Measurements from ENCODE around the gene HAAO. TPM values are rescaled to one million over a fixed set of nuclear protein-coding genes. Genes with fewer than 3 reads are reported as not detected.

The HAAO gene
- total and polyA plus RNA-seq, 2 of the 13 experiments (the other 11 are each of a cell fraction or from before 2014, with no cell fraction given): 36.1 to 42.7 TPM

GRCh38 chr2:42770288-42771131 lies 21.9 kb downstream of the HAAO start (continued):
- TF ChIP-seq MBNL3 (CRISPR knock-in tag; conservative IDR thresholded peaks at IDR 0.05) (no peak), ZNF180 (CRISPR knock-in tag; IDR thresholded peaks at IDR 0.05; ENCODE audit: borderline replicate concordance, low read depth) (no peak), ZNF605 (CRISPR knock-in tag; IDR thresholded peaks at IDR 0.05) (peak; percentile 45; the same call in 1 of the 2 replicates), GABPA (IDR thresholded peaks at IDR 0.05; ENCODE audit: low read depth, low read length) (no peak), GABPA (CRISPR knock-in tag; IDR thresholded peaks at IDR 0.05; ENCODE audit: low read depth) (no peak), DMAP1 (CRISPR knock-in tag; IDR thresholded peaks at IDR 0.05) (no peak), ATAD3A (CRISPR knock-in tag; IDR thresholded peaks at IDR 0.05) (no peak), ZFP41 (CRISPR knock-in tag; IDR thresholded peaks at IDR 0.05; ENCODE audit: borderline replicate concordance) (no peak), MTF1 (CRISPR knock-in tag; IDR thresholded peaks at IDR 0.05) (no peak), ZNF20 (CRISPR knock-in tag; IDR thresholded peaks at IDR 0.05) (no peak), STAG1 (CRISPR knock-in tag; IDR thresholded peaks at IDR 0.05) (peak; percentile 81), ZBTB4 (CRISPR knock-in tag; IDR thresholded peaks at IDR 0.05; ENCODE audit: borderline replicate concordance) (0 out of 2 replicates have a peak, but pooled peaks have one; percentile 40), POLR2A (IDR thresholded peaks at IDR 0.05; ENCODE audit: insufficient read depth in 1 of 2, low read depth in 2 of 2, low read length in 2 of 2) (peak in 1 of 2 experiments; percentile 18; a peak in 1 of 4 replicates), HOXA3 (CRISPR knock-in tag; IDR thresholded peaks at IDR 0.05) (no peak), ZNF512 (CRISPR knock-in tag; IDR thresholded peaks at IDR 0.05) (no peak), PAXIP1 (CRISPR knock-in tag; conservative IDR thresholded peaks at IDR 0.05) (no peak), ARNT2 (CRISPR knock-in tag; IDR thresholded peaks at IDR 0.05; ENCODE audit: low read depth) (no peak), SMC3 (IDR thresholded peaks at IDR 0.05; ENCODE audit: low read length) (peak; percentile 53; the same call in 1 of the 2 replicates)
- TF ChIP-seq, protein P1, sequence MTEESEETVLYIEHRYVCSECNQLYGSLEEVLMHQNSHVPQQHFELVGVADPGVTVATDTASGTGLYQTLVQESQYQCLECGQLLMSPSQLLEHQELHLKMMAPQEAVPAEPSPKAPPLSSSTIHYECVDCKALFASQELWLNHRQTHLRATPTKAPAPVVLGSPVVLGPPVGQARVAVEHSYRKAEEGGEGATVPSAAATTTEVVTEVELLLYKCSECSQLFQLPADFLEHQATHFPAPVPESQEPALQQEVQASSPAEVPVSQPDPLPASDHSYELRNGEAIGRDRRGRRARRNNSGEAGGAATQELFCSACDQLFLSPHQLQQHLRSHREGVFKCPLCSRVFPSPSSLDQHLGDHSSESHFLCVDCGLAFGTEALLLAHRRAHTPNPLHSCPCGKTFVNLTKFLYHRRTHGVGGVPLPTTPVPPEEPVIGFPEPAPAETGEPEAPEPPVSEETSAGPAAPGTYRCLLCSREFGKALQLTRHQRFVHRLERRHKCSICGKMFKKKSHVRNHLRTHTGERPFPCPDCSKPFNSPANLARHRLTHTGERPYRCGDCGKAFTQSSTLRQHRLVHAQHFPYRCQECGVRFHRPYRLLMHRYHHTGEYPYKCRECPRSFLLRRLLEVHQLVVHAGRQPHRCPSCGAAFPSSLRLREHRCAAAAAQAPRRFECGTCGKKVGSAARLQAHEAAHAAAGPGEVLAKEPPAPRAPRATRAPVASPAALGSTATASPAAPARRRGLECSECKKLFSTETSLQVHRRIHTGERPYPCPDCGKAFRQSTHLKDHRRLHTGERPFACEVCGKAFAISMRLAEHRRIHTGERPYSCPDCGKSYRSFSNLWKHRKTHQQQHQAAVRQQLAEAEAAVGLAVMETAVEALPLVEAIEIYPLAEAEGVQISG (CRISPR knock-in tag; IDR thresholded peaks at IDR 0.05): peak; percentile 51; the same call in 1 of the 2 replicates
